SK-N-SH (cell line): ENCODE data around the gene VMP1. TPM values are rescaled to one million over a fixed set of nuclear protein-coding genes. Genes with fewer than 3 reads are reported as not detected.

Source experiments
- CTCF ChIA-PET: fragments of 300-600, 350-600 bp; formaldehyde crosslinking; extraction: SDS; loops from one replicate; lab custom pipeline; 2021; lab: Yijun Ruan, JAX
- POLR2A ChIA-PET: fragments of 350-600 bp; sonication (Branson Sonifier 250); formaldehyde crosslinking; extraction: SDS; loops from one replicate; lab custom pipeline; 2020; ENCODE audit warnings: antibody characterized with exemption, inconsistent platforms; lab: Yijun Ruan, JAX
- DNase-seq: peaks from one replicate; pipeline ENCODE4 v3.0.0; 2012
- H2AFZ ChIP-seq: fragments of 200-600 bp; sonication (generic); 2 replicates; pipeline ENCODE4 v1.8.1; 2016; ENCODE audit warnings: antibody characterized with exemption, mild to moderate bottlenecking, low read depth
- H3F3A ChIP-seq: fragments of 200-600 bp; sonication (generic); replicated peaks from 2 replicates; pipeline ENCODE3; 2016; ENCODE audit warnings: antibody characterized with exemption, mild to moderate bottlenecking; ENCODE audit not compliant: insufficient read depth
- H3K27ac ChIP-seq, 2 experiments: fragments of 200-500 bp in 1 of 2; fragments of 200-600 bp in 1 of 2; sonication (Bioruptor generic) in 1 of 2; sonication (generic), shearing (Covaris generic) in 1 of 2; 2 replicates each; pipeline versions ENCODE4 v1.5.1 to v1.6.1; 2014 to 2016; ENCODE audit warnings: low read depth in 2 of 2, inconsistent platforms in 1 of 2, low read length in 1 of 2, mild to moderate bottlenecking in 1 of 2, mixed read lengths in 1 of 2
- H3K27me3 ChIP-seq: fragments of 200-600 bp; sonication (generic), shearing (Covaris generic); 2 replicates; pipeline ENCODE4 v1.6.1; 2016; ENCODE audit warnings: mixed run types; ENCODE audit not compliant: insufficient read depth
- H3K36me3 ChIP-seq, 2 experiments: fragments of 200-500 bp in 1 of 2; fragments of 200-600 bp in 1 of 2; sonication (Bioruptor generic) in 1 of 2; sonication (generic) in 1 of 2; replicated peaks in 1 of 2; 2 replicates each; pipeline versions ENCODE3 to v1.5.1; 2014 to 2016; ENCODE audit warnings: low read length in 1 of 2, mild to moderate bottlenecking in 1 of 2; ENCODE audit not compliant: insufficient read depth in 2 of 2, control insufficient read depth in 1 of 2
- H3K4me1 ChIP-seq, 2 experiments: fragments of 200-500 bp in 1 of 2; fragments of 200-600 bp in 1 of 2; sonication (Bioruptor generic) in 1 of 2; sonication (generic), shearing (Covaris generic) in 1 of 2; 2 replicates each; pipeline versions ENCODE4 v1.5.1 to v1.6.1; 2014 to 2016; ENCODE audit warnings: low read depth in 1 of 2, low read length in 1 of 2, mixed run types in 1 of 2; ENCODE audit not compliant: insufficient read depth in 2 of 2, control insufficient read depth in 1 of 2
- H3K4me2 ChIP-seq: fragments of 200-600 bp; sonication (generic), shearing (Covaris generic); 2 replicates; pipeline ENCODE4 v1.6.1; 2017; ENCODE audit warnings: mixed run types
- H3K4me3 ChIP-seq, 2 experiments: fragments of 200-500 bp in 1 of 2; fragments of 200-600 bp in 1 of 2; sonication (Bioruptor generic) in 1 of 2; sonication (generic), shearing (Covaris generic) in 1 of 2; 2 replicates each; pipeline versions ENCODE4 v1.5.1 to v1.8.1; 2014 to 2016; ENCODE audit warnings: low read depth in 2 of 2, inconsistent platforms in 1 of 2, low read length in 1 of 2, mild to moderate bottlenecking in 1 of 2, mixed read lengths in 1 of 2, moderate library complexity in 1 of 2
- H3K79me2 ChIP-seq: fragments of 200-600 bp; sonication (generic); 2 replicates; pipeline ENCODE4 v1.8.1; 2017; ENCODE audit warnings: mild to moderate bottlenecking; ENCODE audit not compliant: insufficient read depth
- H3K9ac ChIP-seq: fragments of 200-600 bp; sonication (generic); 2 replicates; pipeline ENCODE4 v1.6.1; 2017; ENCODE audit warnings: mixed run types
- H3K9me2 ChIP-seq: fragments of 200-600 bp; sonication (generic); 2 replicates; pipeline ENCODE4 v1.6.1; 2017; ENCODE audit warnings: mixed run types
- H3K9me3 ChIP-seq: fragments of 200-600 bp; sonication (generic); 2 replicates; pipeline ENCODE4 v1.6.1; 2017; ENCODE audit warnings: mixed run types, mild to moderate bottlenecking, moderate library complexity
- H4K20me1 ChIP-seq: fragments of 200-600 bp; sonication (generic); 2 replicates; pipeline ENCODE4 v1.6.1; 2017; ENCODE audit warnings: mild to moderate bottlenecking, mixed run types; ENCODE audit not compliant: insufficient read depth
- CHD2 ChIP-seq: fragments of 150-350 bp; IDR thresholded peaks from 2 replicates; pipeline ENCODE4 v1.6.1; 2018; ENCODE audit warnings: low read length; ENCODE audit not compliant: partially characterized antibody
- EP300 ChIP-seq, 2 experiments: IDR thresholded peaks; 2 replicates each; pipeline versions ENCODE4 v1.4.0 to v1.6.1; 2012; ENCODE audit warnings: borderline replicate concordance in 1 of 2, low read depth in 1 of 2, low read length in 1 of 2
- FOSL2 ChIP-seq: IDR thresholded peaks from 2 replicates; pipeline ENCODE4 v1.4.0; 2012; ENCODE audit warnings: low read depth, mild to moderate bottlenecking, moderate library complexity, borderline replicate concordance
- FOXJ3 ChIP-seq: sonication (generic); formaldehyde crosslinking; IDR thresholded peaks from 2 replicates; pipeline ENCODE4 v1.5.1; 2020; ENCODE audit warnings: mild to moderate bottlenecking, missing genetic modification reagents
- FOXM1 ChIP-seq: IDR thresholded peaks from 2 replicates; pipeline ENCODE4 v1.4.0; 2012; ENCODE audit warnings: low read depth, mild to moderate bottlenecking
- PBX3 ChIP-seq: IDR thresholded peaks from 2 replicates; pipeline ENCODE4; 2012
- RCOR1 ChIP-seq: fragments of 150-350 bp; IDR thresholded peaks from 2 replicates; pipeline ENCODE4 v1.6.1; 2017; ENCODE audit warnings: antibody characterized with exemption, low read length
- REST ChIP-seq: IDR thresholded peaks from 2 replicates; pipeline ENCODE4 v1.6.1; 2012; ENCODE audit warnings: mild to moderate bottlenecking, low read depth, low read length, moderate library complexity
- RFX5 ChIP-seq: IDR thresholded peaks from 2 replicates; pipeline ENCODE4 v1.6.1; 2012; ENCODE audit warnings: mild to moderate bottlenecking, improper control_type of control experiment, low read length
- TCF12 ChIP-seq: IDR thresholded peaks from 2 replicates; pipeline ENCODE4 v1.4.0; 2012
- WGBS: methylation state at CpG from one replicate; pipeline ENCODE4 v1.1.6; 2017; ENCODE audit warnings: low lambda C conversion rate; 5-methylcytosine and 5-hydroxymethylcytosine counted together
- polyA plus RNA-seq, 3 experiments: library from polyadenylated mRNA; depleted of rRNA; stranded (reverse); fragments of >200 nt; gene quantifications; 2 replicates each; pipeline ENCODE4 v1.2.3, GENCODE V29; 2012
- TF ChIP-seq, protein P1 (sequence below): IDR thresholded peaks from 2 replicates; pipeline ENCODE4 v1.4.0; 2012; ENCODE audit warnings: low read depth, borderline replicate concordance
- TF ChIP-seq, protein P2 (sequence below): IDR thresholded peaks from 2 replicates; pipeline ENCODE4 v1.4.0; 2012; ENCODE audit warnings: low read depth, borderline replicate concordance
- TF ChIP-seq, protein P3 (sequence below): fragments of 200-600 bp; sonication (generic); IDR thresholded peaks from 2 replicates; pipeline ENCODE4 v1.6.1; 2017; ENCODE audit warnings: antibody characterized with exemption, mild to moderate bottlenecking, moderate library complexity

VMP1 gene
- polyA plus RNA-seq, 1 of the 3 experiments (the other 2 are of a cell fraction) = 169 TPM

GRCh38 chr17:59730268-59730834 lies 22.9 kb downstream of the VMP1 start:
- TF ChIP-seq RCOR1 = no peak
- no peak for TF ChIP-seq EP300 (IDR thresholded peaks at IDR 0.05; ENCODE audit: borderline replicate concordance in 1 of 2, low read depth in 1 of 2, low read length in 1 of 2)
- TF ChIP-seq, protein P1, sequence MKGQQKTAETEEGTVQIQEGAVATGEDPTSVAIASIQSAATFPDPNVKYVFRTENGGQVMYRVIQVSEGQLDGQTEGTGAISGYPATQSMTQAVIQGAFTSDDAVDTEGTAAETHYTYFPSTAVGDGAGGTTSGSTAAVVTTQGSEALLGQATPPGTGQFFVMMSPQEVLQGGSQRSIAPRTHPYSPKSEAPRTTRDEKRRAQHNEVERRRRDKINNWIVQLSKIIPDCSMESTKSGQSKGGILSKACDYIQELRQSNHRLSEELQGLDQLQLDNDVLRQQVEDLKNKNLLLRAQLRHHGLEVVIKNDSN = no peak
- no peak for TF ChIP-seq RFX5
- TF ChIP-seq PBX3 = no peak
- TF ChIP-seq FOXM1 = no peak
- TF ChIP-seq FOSL2 = no peak
- TF ChIP-seq TCF12 = no peak
- TF ChIP-seq CHD2 = no peak
- no peak for TF ChIP-seq FOXJ3 (CRISPR knock-in tag)
- TF ChIP-seq REST = no peak
- TF ChIP-seq, protein P2, sequence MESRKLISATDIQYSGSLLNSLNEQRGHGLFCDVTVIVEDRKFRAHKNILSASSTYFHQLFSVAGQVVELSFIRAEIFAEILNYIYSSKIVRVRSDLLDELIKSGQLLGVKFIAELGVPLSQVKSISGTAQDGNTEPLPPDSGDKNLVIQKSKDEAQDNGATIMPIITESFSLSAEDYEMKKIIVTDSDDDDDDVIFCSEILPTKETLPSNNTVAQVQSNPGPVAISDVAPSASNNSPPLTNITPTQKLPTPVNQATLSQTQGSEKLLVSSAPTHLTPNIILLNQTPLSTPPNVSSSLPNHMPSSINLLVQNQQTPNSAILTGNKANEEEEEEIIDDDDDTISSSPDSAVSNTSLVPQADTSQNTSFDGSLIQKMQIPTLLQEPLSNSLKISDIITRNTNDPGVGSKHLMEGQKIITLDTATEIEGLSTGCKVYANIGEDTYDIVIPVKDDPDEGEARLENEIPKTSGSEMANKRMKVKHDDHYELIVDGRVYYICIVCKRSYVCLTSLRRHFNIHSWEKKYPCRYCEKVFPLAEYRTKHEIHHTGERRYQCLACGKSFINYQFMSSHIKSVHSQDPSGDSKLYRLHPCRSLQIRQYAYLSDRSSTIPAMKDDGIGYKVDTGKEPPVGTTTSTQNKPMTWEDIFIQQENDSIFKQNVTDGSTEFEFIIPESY = no peak
- TF ChIP-seq, protein P3, sequence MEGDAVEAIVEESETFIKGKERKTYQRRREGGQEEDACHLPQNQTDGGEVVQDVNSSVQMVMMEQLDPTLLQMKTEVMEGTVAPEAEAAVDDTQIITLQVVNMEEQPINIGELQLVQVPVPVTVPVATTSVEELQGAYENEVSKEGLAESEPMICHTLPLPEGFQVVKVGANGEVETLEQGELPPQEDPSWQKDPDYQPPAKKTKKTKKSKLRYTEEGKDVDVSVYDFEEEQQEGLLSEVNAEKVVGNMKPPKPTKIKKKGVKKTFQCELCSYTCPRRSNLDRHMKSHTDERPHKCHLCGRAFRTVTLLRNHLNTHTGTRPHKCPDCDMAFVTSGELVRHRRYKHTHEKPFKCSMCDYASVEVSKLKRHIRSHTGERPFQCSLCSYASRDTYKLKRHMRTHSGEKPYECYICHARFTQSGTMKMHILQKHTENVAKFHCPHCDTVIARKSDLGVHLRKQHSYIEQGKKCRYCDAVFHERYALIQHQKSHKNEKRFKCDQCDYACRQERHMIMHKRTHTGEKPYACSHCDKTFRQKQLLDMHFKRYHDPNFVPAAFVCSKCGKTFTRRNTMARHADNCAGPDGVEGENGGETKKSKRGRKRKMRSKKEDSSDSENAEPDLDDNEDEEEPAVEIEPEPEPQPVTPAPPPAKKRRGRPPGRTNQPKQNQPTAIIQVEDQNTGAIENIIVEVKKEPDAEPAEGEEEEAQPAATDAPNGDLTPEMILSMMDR = no peak
- Histone ChIP-seq H3K79me2 (peaks cover 74% of the 10 kb centered on the region), H3K4me3 (no peak overlapping the region), H4K20me1 (peaks cover 3% of the 10 kb centered on the region; the same call in 1 of the 2 replicates), H3K9me2 (no peaks in the 10 kb centered on the region), H3F3A (peaks cover 11% of the 10 kb centered on the region), H2AFZ (no peak overlapping the region), H3K9me3 (no peaks in the 10 kb centered on the region), H3K4me1 (no peaks in the 10 kb centered on the region), H3K27me3 (no peaks in the 10 kb centered on the region), H3K4me2 (no peak overlapping the region), H3K36me3 (peaks cover 3 to 36% of the 10 kb centered on the region in 2 experiments), H3K9ac (no peak overlapping the region), H3K27ac (no peak overlapping the region)
- POLR2A ChIA-PET = no interaction called here
- 90% methylated on average over 1 of the region's 1 CpG for WGBS
- no peak for DNase-seq
- CTCF ChIA-PET = interaction anchor here (1.0 kb wide), 1 partner anchor 22 kb away, joined by 3 read pairs; no protein-coding TSS in a partner anchor
